C4-2B (cell line): ENCODE results near the gene DAAM1.

Source experiments
- ZFX ChIP-seq: fragments of 450-650 bp; IDR thresholded peaks from 2 replicates; pipeline ENCODE4 v1.6.1; 2017
- TF ChIP-seq, protein P1 (sequence below): fragments of 450-650 bp; conservative IDR thresholded peaks from 2 replicates; pipeline ENCODE4 v1.5.1; 2017; ENCODE audit warnings: mild to moderate bottlenecking

DNA sequence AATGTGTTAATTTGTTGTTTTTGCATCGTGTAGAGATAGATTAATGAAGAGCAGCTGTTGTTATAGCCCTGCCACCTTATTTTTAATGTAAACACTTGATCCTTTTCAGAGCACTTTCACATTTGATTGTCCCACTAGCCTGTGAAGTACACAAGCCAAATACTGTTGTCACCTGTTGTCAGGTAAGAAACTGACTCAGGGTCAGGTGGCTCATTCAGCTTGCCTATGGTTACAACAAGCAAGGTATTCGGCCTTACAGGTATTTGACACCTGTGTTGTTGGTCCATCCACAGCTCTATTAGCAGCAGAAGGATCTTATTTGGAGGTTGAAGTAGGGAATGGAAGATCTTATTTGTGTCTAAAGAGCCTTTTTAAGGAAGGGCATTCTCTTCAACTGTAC is 167.8 kb downstream of the DAAM1 start:
- TF ChIP-seq, protein P1, sequence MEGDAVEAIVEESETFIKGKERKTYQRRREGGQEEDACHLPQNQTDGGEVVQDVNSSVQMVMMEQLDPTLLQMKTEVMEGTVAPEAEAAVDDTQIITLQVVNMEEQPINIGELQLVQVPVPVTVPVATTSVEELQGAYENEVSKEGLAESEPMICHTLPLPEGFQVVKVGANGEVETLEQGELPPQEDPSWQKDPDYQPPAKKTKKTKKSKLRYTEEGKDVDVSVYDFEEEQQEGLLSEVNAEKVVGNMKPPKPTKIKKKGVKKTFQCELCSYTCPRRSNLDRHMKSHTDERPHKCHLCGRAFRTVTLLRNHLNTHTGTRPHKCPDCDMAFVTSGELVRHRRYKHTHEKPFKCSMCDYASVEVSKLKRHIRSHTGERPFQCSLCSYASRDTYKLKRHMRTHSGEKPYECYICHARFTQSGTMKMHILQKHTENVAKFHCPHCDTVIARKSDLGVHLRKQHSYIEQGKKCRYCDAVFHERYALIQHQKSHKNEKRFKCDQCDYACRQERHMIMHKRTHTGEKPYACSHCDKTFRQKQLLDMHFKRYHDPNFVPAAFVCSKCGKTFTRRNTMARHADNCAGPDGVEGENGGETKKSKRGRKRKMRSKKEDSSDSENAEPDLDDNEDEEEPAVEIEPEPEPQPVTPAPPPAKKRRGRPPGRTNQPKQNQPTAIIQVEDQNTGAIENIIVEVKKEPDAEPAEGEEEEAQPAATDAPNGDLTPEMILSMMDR: no peak
- TF ChIP-seq ZFX: no peak
